ENCODE data around the gene PPP2R2D.

- TF ChIP-seq POLR2A (IDR thresholded peaks at IDR 0.05; ENCODE audit: low read length): no peak
- no peak for TF ChIP-seq GATA1 (IDR thresholded peaks at IDR 0.05; ENCODE audit: low read depth, low read length)
Measured at GRCh38 chr10:131936736-131937135, 35.9 kb downstream of the PPP2R2D start.
